DLD1 (cell line): ENCODE results near the gene TRIP4.
"Not testable (repeated sequence)": the region's sequence is repeated elsewhere in the genome, so short reads cannot be mapped to it uniquely, and the experiment has no call there.

Experiments used
- in situ Hi-C: cut with HindIII; loops from 2 replicates; pipeline ENCODE4 v1.10.0; 2017; ENCODE audit warnings: low sequenced_read_pairs

The TRIP4 gene

DNA sequence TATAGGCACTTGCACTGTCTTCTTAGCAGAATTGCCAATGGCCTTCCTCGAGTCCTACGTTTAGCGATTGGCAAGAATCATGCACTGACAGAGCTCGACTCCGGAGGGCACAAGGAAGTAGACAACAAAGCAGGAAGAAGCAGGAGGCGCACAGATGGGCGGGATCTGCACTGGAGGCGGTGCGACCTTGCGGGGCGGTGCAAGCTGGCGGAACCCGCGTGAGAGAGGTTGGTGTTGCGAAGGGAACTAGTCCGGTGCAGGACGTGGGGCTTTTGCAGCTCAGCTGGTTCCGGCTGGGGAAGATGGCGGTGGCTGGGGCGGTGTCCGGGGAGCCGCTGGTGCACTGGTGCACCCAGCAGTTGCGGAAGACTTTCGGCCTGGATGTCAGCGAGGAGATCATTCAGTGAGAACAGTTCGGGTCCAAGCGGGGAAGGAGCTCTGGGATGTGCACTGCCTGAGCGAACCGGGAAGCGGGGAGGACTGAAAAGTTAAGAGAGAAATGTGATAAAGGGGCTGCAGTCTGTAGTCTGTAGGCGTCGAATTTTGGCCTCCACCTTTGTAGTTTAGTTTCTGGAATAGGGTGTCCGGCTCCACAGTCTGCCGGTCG is at the start of gene TRIP4:
TRIP4 (plus strand) TSS at position 275 of the 607 bp plus-strand sequence; CDS start at position 303, 28 bp downstream.
- in situ Hi-C loops, result no loop called here

- in situ Hi-C loops, result no loop called here
Measured at GRCh38 chr15:64340355-64340754, 47.3 kb upstream of the TRIP4 start.

DNA sequence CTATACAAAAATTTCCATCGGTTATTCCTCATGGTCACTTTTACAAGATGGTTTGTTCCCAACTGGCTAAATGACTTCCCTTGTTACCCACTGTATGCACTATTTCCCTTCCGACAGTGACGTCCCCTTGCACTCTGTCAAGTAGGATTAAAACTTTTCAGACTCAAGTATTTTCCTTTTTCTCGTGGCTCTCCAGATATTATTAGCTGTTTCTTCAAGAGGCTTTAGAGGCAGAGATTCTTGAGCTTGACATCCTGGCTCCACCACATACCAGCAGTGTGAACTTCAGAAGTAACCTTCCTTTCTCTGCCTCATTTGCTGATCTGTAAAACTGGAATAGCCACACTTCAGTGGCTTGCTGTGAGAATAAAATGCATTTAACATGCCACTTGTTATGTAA is 45.7 kb upstream of the TRIP4 start:
- in situ Hi-C loops, result no loop called here

- in situ Hi-C loops, result no loop called here
Measured at GRCh38 chr15:64343222-64343621, 44.4 kb upstream of the TRIP4 start.

DNA sequence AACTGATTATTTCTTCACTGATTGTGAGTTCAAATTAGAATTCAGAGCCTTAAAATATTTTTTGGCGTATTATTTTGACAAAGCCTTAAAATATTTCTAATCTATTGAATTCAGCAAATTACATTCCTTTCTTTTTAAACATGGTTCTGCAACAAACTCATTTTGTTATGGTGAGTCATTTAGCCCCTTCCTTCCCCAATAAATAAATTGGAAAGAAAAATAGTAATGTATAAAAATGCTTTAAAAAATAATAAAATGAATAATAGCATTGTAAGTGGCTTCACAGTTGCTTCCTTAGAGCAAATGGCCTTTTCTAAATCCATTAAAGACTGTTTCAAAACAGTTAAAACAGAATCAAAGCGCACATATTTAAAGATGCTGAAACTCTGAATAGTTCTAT is 43.8 kb upstream of the TRIP4 start:
- in situ Hi-C loops, result no loop called here

GRCh38 chr15:64344651-64345294 is 42.9 kb upstream of the TRIP4 start:
- in situ Hi-C loops, result no loop called here

DNA sequence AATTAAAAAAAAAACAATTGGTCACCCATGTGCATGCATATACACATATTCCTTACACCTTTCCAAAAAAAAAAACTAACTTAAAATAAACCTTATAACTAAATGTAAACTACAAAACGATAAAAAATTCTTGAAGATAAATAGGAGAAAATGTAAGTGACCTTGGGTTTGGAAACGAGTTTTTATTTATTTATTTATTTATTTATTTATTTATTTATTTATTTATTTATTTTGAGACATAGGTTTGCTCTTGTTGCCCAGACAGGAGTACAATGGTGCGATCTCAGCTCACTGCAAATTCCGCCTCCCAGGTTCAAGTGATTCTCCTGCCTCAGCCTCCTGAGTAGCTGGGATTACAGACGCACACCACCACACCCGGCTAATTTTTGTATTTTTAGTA is 41.4 kb upstream of the TRIP4 start:
- in situ Hi-C loops, result not testable (repeated sequence)

- in situ Hi-C loops, result no loop called here
Measured at GRCh38 chr15:64348455-64348854, 39.2 kb upstream of the TRIP4 start.

DNA sequence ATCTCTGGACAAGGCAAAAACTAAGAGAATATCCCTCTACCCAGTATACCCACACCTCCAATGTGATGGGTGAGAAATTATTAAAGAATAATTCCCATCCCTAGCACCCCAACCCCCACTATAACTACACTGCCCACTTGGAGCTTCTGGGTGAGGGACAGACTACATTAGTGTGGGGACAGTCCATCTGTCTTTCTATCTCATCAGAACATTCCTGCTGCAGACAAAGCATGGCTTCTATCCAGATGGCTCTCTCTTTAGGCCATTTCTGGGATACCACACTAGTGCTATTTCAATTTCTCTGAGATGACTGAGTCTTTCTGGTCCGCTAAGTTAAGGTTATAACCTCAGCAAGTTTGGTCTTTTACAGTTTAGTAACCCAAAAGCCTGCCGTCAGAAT is 38.3 kb upstream of the TRIP4 start:
- in situ Hi-C loops, result no loop called here

DNA sequence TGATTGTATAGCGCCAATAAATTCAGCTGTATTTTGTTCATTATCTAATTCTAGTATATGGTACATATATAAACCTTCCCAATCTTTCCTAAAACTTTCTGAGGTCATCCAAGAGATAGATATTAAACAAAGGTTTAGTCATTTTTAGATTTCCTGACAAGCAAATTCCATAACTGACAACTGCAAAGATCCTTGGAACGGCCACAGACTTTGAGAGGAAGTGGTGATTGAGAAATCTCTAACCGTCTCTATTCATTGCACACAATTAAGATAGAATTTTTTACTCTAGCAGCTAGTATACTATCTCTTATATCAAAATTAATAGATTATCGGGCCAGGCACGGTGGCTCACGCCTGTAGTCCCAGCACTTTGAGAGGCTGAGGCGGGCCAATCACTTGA is 36.4 kb upstream of the TRIP4 start:
- in situ Hi-C loops, result no loop called here

DNA sequence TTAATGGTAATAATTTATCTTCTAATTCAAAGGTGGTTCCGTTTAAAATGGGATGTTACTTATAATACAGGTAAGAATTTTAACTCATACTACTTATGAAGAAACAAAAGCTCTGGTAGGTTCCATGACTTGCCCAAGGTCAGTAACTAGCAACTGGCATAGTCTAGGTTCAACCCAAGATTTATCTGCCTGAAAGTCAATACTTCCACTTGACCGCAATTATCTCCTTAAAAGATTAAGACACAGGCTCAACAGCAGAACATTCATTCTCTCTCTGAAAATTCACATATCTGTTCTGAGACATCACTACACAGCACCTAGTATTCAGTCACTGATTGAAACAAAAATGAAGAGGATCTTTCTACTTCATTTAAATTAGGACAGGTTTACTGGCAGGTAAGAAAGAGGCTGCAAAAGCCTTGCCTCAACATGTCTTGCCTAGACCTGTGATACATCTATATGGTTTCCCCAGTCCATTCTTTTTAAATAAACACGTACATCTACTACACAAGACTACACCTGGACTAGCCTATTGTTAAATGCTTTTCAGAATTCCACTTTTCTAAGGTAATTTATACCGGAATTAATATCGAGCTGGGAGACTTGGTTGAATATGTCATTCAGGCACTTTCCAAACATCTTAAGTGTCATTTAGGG is 32.8 kb upstream of the TRIP4 start:
- in situ Hi-C loops, result no loop called here

DNA sequence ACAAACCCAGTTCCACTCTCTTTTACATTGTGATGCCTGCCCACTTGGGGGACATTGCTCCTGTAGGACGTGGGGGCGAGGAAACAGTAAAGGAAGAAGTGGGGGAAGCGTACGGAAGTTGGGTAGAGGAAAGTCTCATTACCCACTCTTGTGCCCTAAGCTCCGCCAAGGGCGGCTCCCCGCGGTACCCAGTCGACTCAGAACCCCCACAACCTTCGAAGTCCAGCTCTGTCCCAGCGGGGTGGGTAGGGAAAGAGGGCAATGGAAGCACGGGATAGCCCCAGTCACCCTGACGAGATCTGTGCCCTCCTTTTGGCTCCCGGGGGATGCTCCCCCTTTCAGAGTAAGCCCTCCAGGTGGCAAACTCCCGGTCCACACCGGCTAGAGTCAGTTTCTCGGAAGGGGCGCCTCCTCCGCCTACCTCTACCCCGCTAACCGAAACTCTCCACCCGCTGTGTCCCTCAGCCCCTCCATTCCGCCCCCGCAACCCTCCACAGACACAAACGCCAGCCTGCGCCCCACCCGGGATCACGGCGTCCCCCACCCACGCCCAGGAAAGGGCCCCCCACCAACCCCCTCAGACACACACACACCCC is 32.2 kb upstream of the TRIP4 start:
- in situ Hi-C loops, result no loop called here

DNA sequence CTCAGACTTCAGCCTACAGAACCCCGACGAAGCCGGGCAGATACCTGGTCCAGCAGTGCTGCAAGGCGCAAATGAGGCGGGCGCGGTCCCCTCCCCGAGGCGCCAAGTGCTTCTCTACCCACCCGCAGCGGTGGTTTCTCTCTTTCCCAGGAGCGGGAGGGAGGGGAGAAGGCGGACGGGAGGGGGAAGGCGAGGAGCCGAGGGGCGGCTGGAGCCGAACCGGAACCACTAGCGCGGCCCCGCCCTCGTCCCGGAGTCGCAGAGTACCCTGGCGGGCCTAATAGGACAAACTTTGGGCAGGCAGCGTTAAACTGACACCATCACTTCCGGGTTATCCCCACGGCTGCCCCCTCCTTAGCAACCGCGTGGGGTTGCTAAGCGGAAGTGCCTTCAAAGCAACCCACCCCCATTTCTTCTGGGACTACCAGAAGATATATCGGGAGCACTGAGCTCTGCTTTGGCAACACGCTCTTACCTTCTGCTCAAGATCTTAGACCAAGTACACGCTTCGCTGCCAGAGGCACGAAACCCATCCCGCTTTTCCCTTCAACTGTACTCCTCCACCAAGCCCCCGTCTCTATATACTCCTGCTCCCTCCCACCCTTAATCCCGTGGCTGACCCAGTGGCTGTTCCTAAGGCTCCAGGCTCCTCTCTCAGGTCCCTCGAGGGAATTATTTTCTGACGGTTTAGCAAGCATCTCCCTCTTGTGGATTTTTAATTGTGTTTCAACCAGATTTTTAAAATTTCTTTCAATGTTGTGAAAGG is 31.5 kb upstream of the TRIP4 start, which contains the start of gene CSNK1G1:
CSNK1G1 (minus strand) TSS at position 230 of the 766 bp plus-strand sequence. CDS start 55,674 bp downstream, outside the sequence.
- in situ Hi-C loops, result no loop called here

DNA sequence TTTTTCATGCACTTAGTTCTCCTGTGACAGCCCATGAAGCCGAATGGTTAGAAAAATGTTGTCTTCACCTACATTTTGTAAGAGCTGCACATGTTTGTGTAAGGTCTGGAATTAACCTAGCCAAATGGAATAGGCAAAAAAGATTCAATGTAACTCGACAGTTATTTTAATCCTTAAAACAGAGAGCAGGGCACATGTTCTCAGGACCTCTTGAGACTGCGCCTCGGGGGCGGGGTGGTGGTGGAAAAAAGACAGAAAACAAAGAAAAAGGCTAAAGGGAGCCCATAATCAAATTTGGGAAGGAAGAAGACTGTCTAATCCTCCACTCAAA is 31.0 kb upstream of the TRIP4 start:
- in situ Hi-C loops, result no loop called here

GRCh38 chr15:64361259-64361658 is 26.4 kb upstream of the TRIP4 start:
- in situ Hi-C loops, result no loop called here

GRCh38 chr15:64369078-64369607 is 18.5 kb upstream of the TRIP4 start:
- in situ Hi-C loops, result no loop called here

DNA sequence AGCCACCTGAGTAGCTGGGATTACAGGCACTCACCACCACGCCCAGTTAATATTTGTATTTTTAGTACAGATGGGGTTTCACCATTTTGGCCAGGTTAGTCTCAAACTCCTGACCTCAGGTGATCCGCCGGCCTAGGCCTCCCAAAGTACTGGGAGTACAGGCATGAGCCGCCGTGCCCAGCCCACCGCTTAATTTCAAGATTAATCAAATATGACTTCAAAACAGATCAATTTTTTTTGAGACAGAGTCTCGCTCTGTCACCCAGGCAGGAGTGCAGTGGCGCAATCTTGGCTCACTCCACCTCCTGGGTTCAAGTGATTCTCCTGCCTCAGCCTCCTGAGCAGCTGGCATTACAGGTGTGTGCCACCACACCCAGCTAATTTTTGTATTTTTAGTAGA is 16.3 kb upstream of the TRIP4 start:
- in situ Hi-C loops, result not testable (repeated sequence)

GRCh38 chr15:64373360-64373759 is 14.3 kb upstream of the TRIP4 start:
- in situ Hi-C loops, result no loop called here

- in situ Hi-C loops, result no loop called here
Measured at GRCh38 chr15:64379216-64379960, 8.2 kb upstream of the TRIP4 start.
